HepG2 (cell line): ENCODE results near the gene C16orf90. TPM values are rescaled to one million over a fixed set of nuclear protein-coding genes. Genes with fewer than 3 reads are reported as not detected.

ENCODE experiments used
- ATAC-seq: fragments of 200-7000 bp; cut with Tn5 transposase; 3 replicates; pipeline ENCODE4 v1.9.1; 2020; ENCODE audit warnings: mild to moderate bottlenecking, moderate library complexity
- BruUV-seq: library from RNA; stranded (reverse); fragments of 400-500 nt; replicated peaks from 2 replicates; lab custom pipeline; 2021; lab: Mats Ljungman, UMichigan
- CTCF ChIA-PET: fragments of 300-600 bp; formaldehyde crosslinking; extraction: SDS; loops from one replicate; lab custom pipeline; 2021; ENCODE audit warnings: low total read pairs, inconsistent platforms, low intra/inter-chr PET ratio; lab: Yijun Ruan, JAX
- POLR2A ChIA-PET: fragments of 350-600 bp; sonication (Branson Sonifier 250); formaldehyde crosslinking; loops from one replicate; lab custom pipeline; 2020; ENCODE audit warnings: antibody characterized with exemption, inconsistent platforms; lab: Yijun Ruan, JAX
- DNase-seq: peaks from one replicate; pipeline ENCODE4 v3.0.0-alpha.2; 2015; ENCODE audit warnings: low spot score
- FAIRE-seq: peaks from 3 replicates; lab custom pipeline; 2011; peaks lifted over from hg19 to GRCh38; lab: Jason Lieb, UNC
- H2AFZ ChIP-seq: one replicate; pipeline ENCODE4 v1.6.1; 2011; ENCODE audit warnings: low read length, inconsistent platforms
- H3K27ac ChIP-seq: fragments of 300-600 bp; 3 replicates; pipeline ENCODE4 v1.8.0; 2011; ENCODE audit warnings: mixed run types, mild to moderate bottlenecking, mixed read lengths, low read length, inconsistent platforms; ENCODE audit not compliant: insufficient read depth; ENCODE audit errors: extremely low read length
- H3K27me3 ChIP-seq, 2 experiments: fragments of 200-600 bp in 1 of 2; 2 replicates in 1 of 2; 3 replicates in 1 of 2; pipeline versions ENCODE4 v1.6.0 to v1.8.0; 2011; ENCODE audit warnings: low read length in 2 of 2, mild to moderate bottlenecking in 2 of 2, moderate library complexity in 2 of 2, inconsistent platforms in 1 of 2; ENCODE audit not compliant: insufficient read depth in 2 of 2, control insufficient read depth in 1 of 2
- H3K36me3 ChIP-seq, 2 experiments: fragments of 200-600 bp in 1 of 2; replicated peaks in 1 of 2; 2 replicates in 1 of 2; 3 replicates in 1 of 2; pipeline versions ENCODE4 v1.5.1 to v1.8.0; 2011; ENCODE audit warnings: low read length in 2 of 2, inconsistent platforms in 1 of 2; ENCODE audit not compliant: insufficient read depth in 2 of 2, control insufficient read depth in 1 of 2
- H3K4me1 ChIP-seq: 2 replicates; pipeline ENCODE4 v1.5.1; 2012; ENCODE audit warnings: low read length, inconsistent platforms; ENCODE audit not compliant: insufficient read depth
- H3K4me2 ChIP-seq: 2 replicates; pipeline ENCODE4 v1.6.0; 2011; ENCODE audit warnings: low read depth, low read length, inconsistent platforms
- H3K4me3 ChIP-seq, 3 experiments: fragments of 200-600 bp in 1 of 3; sonication (generic), shearing (Covaris generic) in 1 of 3; replicated peaks in 1 of 3; 2 replicates each; pipeline ENCODE4 v1.5.1; 2011 to 2016; ENCODE audit warnings: low read length in 3 of 3, inconsistent platforms in 2 of 3, low read depth in 2 of 3, mild to moderate bottlenecking in 2 of 3, control low read depth in 1 of 3, mixed read lengths in 1 of 3; ENCODE audit not compliant: insufficient read depth in 1 of 3
- H3K79me2 ChIP-seq: one replicate; pipeline ENCODE4 v1.6.1; 2011; ENCODE audit warnings: low read length, inconsistent platforms; ENCODE audit not compliant: insufficient read depth
- H3K9ac ChIP-seq: 2 replicates; pipeline ENCODE4 v1.6.0; 2011; ENCODE audit warnings: mild to moderate bottlenecking, low read depth, low read length, inconsistent platforms; ENCODE audit not compliant: insufficient read depth
- H3K9me3 ChIP-seq: 2 replicates; pipeline ENCODE4 v1.5.1; 2012; ENCODE audit warnings: mild to moderate bottlenecking, low read length
- H4K20me1 ChIP-seq: 2 replicates; pipeline ENCODE4 v1.6.0; 2011; ENCODE audit warnings: inconsistent platforms, mild to moderate bottlenecking, low read length, moderate library complexity; ENCODE audit not compliant: insufficient read depth
- GTF2F1 ChIP-seq: fragments of 150-350 bp; IDR thresholded peaks from 2 replicates; pipeline ENCODE4 v1.6.1; 2014; ENCODE audit warnings: low read length
- HNRNPK ChIP-seq: fragments of 200-400 bp; formaldehyde crosslinking; IDR thresholded peaks from 2 replicates; pipeline ENCODE4 v1.6.1; 2018; ENCODE audit warnings: low read length, low read depth, moderate library complexity, mild to moderate bottlenecking; ENCODE audit not compliant: poor library complexity, severe bottlenecking
- PRDM4 ChIP-seq: sonication (generic); formaldehyde crosslinking; IDR thresholded peaks from 2 replicates; pipeline ENCODE4 v1.9.0; 2021; ENCODE audit warnings: missing genetic modification reagents, borderline replicate concordance
- RNF2 ChIP-seq: fragments of 450-650 bp; conservative IDR thresholded peaks from 2 replicates; pipeline ENCODE4 v1.6.1; 2016; ENCODE audit warnings: low read depth
- TRIM22 ChIP-seq: fragments of 450-650 bp; IDR thresholded peaks from 2 replicates; pipeline ENCODE4 v1.6.1; 2017
- ZBTB3 ChIP-seq: sonication (generic); formaldehyde crosslinking; IDR thresholded peaks from 2 replicates; pipeline ENCODE4 v1.4.0; 2020; ENCODE audit warnings: low read depth, mild to moderate bottlenecking, moderate library complexity, missing genetic modification reagents, borderline replicate concordance
- ZNF234 ChIP-seq: sonication (generic); formaldehyde crosslinking; conservative IDR thresholded peaks from 2 replicates; pipeline ENCODE4 v1.5.1; 2020; ENCODE audit warnings: mild to moderate bottlenecking, missing genetic modification reagents
- ZNF24 ChIP-seq: fragments of 450-650 bp; IDR thresholded peaks from 2 replicates; pipeline ENCODE4 v1.6.1; 2017; ENCODE audit warnings: antibody characterized with exemption, mild to moderate bottlenecking
- ZNF33B ChIP-seq: sonication (generic); formaldehyde crosslinking; IDR thresholded peaks from 2 replicates; pipeline ENCODE4 v1.5.1; 2020; ENCODE audit warnings: mild to moderate bottlenecking, missing genetic modification reagents
- ZNF704 ChIP-seq: sonication (generic); formaldehyde crosslinking; IDR thresholded peaks from 2 replicates; pipeline ENCODE4 v1.8.1; 2023; ENCODE audit warnings: mild to moderate bottlenecking, inconsistent platforms, moderate library complexity, missing genetic modification reagents, borderline replicate concordance
- ZNF784 ChIP-seq: sonication (generic); formaldehyde crosslinking; IDR thresholded peaks from 2 replicates; pipeline ENCODE4 v1.5.1; 2020; ENCODE audit warnings: missing genetic modification reagents, mild to moderate bottlenecking, borderline replicate concordance
- ZNF878 ChIP-seq: sonication (generic); formaldehyde crosslinking; IDR thresholded peaks from 2 replicates; pipeline ENCODE4 v1.8.1; 2023; ENCODE audit warnings: mild to moderate bottlenecking, missing genetic modification reagents, moderate library complexity
- in situ Hi-C: cut with HindIII; loops from 2 replicates; pipeline ENCODE4 v1.10.0; 2017; ENCODE audit warnings: low pct_unique_long_range_greater_than_20kb; ENCODE audit not compliant: extremely low pct_ligation_motif_present
- intact Hi-C: fragments of 100-400 bp; cut with micrococcal nuclease; formaldehyde crosslinking; loops from one replicate; pipeline ENCODE4 v1.10.0; 2022; ENCODE audit not compliant: unreplicated experiment
- polyA plus RNA-seq, 8 experiments: library from polyadenylated mRNA; depleted of rRNA in 3 of 8; stranded (reverse) in 7 of 8; unstranded in 1 of 8; fragments of >200 nt; fragmentation: Illumina TruSeq in 4 of 8; extraction: Trizol in 4 of 8; gene quantifications; 2 replicates each; pipeline versions ENCODE4 v1.2.1 to v1.2.3, GENCODE V29; 2011 to 2016; ENCODE audit warnings: low read depth in 4 of 8, missing spikeins in 1 of 8, mixed read lengths in 1 of 8; ENCODE audit not compliant: insufficient read depth in 1 of 8
- total RNA-seq, 5 experiments: library from RNA; depleted of rRNA; stranded (reverse); fragments of >200 nt; fragmentation: Illumina TruSeq; extraction: Trizol; gene quantifications; 2 replicates each; pipeline ENCODE4 v1.2.3, GENCODE V29; 2016; ENCODE audit warnings: low read depth in 1 of 5
- TF ChIP-seq, protein P1 (sequence below): sonication (generic); formaldehyde crosslinking; IDR thresholded peaks from 2 replicates; pipeline ENCODE4 v1.4.0; 2020; ENCODE audit warnings: missing genetic modification reagents
- TF ChIP-seq, protein P2 (sequence below): sonication (generic); formaldehyde crosslinking; IDR thresholded peaks from 2 replicates; pipeline ENCODE4 v1.4.0; 2020; ENCODE audit warnings: missing genetic modification reagents

Gene C16orf90
- total and polyA plus RNA-seq, 2 of the 13 experiments (the other 11 are each of a cell fraction or from before 2014, with no cell fraction given), result not detected

- in situ Hi-C loops, result no loop called here
- CTCF ChIA-PET, result no interaction called here
- POLR2A ChIA-PET, result no interaction called here
- Histone ChIP-seq H3K4me3 (no peak overlapping the region), H3K9me3 (no peaks in the 10 kb centered on the region), H3K4me1 (no peaks in the 10 kb centered on the region), H3K27ac (no peak overlapping the region), H3K79me2 (no peaks in the 10 kb centered on the region), H3K9ac (no peak overlapping the region), H3K4me2 (no peak overlapping the region), H2AFZ (no peak overlapping the region), H3K27me3 (no peaks in the 10 kb centered on the region), H4K20me1 (no peaks in the 10 kb centered on the region), H3K36me3 (peaks cover 12 to 34% of the 10 kb centered on the region in 2 experiments)
- intact Hi-C loops, result no loop called here
- FAIRE-seq, result no peak
- TF ChIP-seq, protein P1, sequence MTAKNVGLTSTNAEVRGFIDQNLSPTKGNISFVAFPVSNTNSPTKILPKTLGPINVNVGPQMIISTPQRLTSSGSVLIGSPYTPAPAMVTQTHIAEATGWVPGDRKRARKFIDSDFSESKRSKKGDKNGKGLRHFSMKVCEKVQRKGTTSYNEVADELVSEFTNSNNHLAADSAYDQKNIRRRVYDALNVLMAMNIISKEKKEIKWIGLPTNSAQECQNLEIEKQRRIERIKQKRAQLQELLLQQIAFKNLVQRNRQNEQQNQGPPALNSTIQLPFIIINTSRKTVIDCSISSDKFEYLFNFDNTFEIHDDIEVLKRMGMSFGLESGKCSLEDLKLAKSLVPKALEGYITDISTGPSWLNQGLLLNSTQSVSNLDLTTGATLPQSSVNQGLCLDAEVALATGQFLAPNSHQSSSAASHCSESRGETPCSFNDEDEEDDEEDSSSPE, result no peak
- no peak for TF ChIP-seq PRDM4 (CRISPR knock-in tag)
- TF ChIP-seq RNF2, result no peak
- no peak for TF ChIP-seq HNRNPK
- TF ChIP-seq, protein P2, sequence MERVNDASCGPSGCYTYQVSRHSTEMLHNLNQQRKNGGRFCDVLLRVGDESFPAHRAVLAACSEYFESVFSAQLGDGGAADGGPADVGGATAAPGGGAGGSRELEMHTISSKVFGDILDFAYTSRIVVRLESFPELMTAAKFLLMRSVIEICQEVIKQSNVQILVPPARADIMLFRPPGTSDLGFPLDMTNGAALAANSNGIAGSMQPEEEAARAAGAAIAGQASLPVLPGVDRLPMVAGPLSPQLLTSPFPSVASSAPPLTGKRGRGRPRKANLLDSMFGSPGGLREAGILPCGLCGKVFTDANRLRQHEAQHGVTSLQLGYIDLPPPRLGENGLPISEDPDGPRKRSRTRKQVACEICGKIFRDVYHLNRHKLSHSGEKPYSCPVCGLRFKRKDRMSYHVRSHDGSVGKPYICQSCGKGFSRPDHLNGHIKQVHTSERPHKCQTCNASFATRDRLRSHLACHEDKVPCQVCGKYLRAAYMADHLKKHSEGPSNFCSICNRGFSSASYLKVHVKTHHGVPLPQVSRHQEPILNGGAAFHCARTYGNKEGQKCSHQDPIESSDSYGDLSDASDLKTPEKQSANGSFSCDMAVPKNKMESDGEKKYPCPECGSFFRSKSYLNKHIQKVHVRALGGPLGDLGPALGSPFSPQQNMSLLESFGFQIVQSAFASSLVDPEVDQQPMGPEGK (CRISPR knock-in tag), result no peak
- no peak for TF ChIP-seq ZNF234
- no peak for TF ChIP-seq ZNF784 (CRISPR knock-in tag)
- TF ChIP-seq TRIM22, result no peak
- TF ChIP-seq ZBTB3 (CRISPR knock-in tag), result no peak
- TF ChIP-seq ZNF33B (CRISPR knock-in tag), result no peak
- no peak for TF ChIP-seq ZNF704
- no peak for TF ChIP-seq GTF2F1
- no peak for TF ChIP-seq ZNF24
- TF ChIP-seq ZNF878 (CRISPR knock-in tag), result no peak
- no peak for DNase-seq
- no TSS peak for BruUV-seq
- no peak for ATAC-seq
Observed at GRCh38 chr16:3529175-3529574, 33.9 kb upstream of the C16orf90 start.
